Measurements from ENCODE around the gene CPD.

The CPD gene

GRCh38 chr17:30352240-30352814 is 26.4 kb upstream of the CPD start:
- FAIRE-seq (peak; percentile 86), DNase-seq (ENCODE audit: low spot score) (peak; percentile 60)

- DNase-seq (ENCODE audit: low spot score), result no peak
Measured at GRCh38 chr17:30354701-30355100, 24.0 kb upstream of the CPD start.

GRCh38 chr17:30357476-30357875 is 21.3 kb upstream of the CPD start:
- no peak for FAIRE-seq

More at GRCh38 chr17:30354701-30355100, 24.0 kb upstream of the CPD start:
- no peak for FAIRE-seq

DNA sequence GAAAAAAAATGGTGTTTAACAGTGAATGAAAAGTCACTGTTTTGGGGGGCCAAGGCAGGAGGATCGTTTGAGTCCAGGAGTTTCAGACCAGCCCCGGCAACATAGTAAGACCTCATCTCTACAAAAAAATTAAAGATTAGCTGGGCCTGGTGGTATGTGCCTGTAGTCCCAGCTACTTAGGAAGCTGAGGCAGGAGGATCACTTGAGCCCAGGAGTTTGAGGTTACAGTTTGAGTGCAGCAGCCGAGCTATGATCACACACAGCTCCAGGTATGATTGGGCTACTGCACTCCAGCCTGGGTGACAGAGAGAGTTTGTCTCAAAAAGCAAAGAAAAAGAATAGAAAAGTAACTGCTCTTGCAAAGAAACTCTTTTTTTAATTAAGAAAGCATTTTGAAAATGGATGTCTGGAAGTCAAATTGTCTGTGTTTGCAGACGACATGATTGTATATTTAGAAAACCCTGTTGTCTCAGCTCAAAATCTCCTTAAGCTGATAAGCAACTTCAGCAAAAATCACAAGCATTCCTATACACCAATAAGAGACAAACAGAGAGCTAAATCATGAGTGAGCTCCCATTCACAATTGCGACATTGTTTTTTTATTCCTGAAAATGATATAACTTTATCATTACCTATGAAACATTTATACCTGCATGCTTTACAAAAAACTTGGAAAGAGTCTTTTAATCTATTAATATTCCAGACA is 20.5 kb upstream of the CPD start:
- no peak for DNase-seq (ENCODE audit: low spot score)
- FAIRE-seq, result no peak

More at GRCh38 chr17:30357476-30357875, 21.3 kb upstream of the CPD start:
- DNase-seq (ENCODE audit: low spot score), result no peak

DNA sequence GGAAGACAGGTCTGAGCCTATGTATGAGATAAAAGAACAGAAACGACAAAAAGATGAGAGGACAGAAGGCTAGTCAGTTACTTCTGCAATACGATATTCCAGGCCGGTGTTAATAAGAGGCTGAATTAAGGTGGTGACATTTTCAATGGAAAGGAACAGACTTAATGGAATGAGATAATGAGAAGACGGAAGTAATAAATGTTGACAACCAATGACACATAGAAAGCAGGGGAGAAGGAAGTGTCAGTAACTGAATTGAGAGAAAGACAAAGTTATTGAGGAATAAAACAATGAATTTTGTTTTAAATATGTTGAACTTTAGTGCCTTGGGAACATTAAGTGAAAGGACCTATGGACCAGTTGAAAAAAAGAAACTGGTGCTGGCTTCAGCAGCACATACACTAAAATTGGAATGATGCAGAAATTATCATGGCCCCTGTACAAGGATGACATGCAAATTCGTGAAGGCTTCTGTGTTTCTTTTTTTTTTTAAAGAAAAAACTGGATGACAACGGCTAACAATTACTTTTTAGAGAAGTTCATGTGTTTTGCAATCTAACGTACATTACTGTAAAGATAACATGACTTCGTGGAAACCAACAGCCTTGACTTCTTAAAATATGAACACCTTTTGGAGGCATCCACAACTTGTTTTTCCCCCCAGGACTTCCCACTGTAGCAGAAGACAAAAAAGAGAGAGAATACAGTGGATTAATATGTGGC is 18.5 kb upstream of the CPD start:
- no peak for FAIRE-seq
- DNase-seq (ENCODE audit: low spot score), result no peak

- FAIRE-seq (no peak), DNase-seq (ENCODE audit: low spot score) (no peak)
Measured at GRCh38 chr17:30361766-30362279, 16.9 kb upstream of the CPD start.

GRCh38 chr17:30363715-30364202 is 15.0 kb upstream of the CPD start:
- peak; percentile 99 for DNase-seq (ENCODE audit: low spot score)
- peak; percentile 99 for FAIRE-seq

GRCh38 chr17:30366536-30366935 is 12.2 kb upstream of the CPD start:
- FAIRE-seq, result no peak

DNA sequence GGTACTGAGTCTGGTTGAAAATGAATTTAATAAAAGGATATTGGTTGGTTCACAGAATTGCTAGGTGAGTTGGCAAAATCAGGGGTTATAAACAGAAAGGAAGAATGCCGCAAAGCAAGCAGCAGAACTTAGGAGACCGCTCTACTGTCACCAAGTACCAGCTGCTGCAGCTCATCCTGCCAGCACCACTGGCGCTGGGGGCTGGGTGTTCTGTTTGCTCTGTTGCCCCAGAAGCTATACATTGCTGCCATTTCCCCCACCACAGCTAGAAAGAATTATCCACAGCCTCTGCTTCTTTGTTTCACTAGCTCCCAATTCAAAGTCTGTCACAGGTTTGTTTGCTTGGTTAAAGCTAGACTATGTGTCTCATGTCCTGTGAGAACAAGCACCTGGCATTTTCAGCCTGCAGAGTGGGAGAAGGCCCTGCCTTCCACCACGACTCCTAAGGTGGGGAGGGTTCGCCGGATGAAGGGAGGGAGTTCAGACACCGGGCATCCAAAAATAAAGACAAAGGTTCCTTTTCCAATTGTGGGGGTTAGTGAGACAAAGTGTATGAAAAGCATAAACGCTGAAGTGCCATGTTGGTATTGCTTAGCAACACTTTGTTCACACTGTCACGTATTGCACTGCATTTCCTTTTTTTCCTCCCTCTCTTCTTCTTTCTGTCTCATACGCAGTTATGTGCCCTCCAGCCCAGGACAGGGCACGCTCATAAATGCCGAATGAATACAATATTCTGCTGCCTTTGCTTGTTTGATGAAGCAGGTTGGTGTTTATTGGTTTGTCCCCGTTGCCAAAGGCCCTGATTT is 9.6 kb upstream of the CPD start:
- DNase-seq (ENCODE audit: low spot score), result no peak
- FAIRE-seq, result no peak

More at GRCh38 chr17:30366536-30366935, 12.2 kb upstream of the CPD start:
- no peak for DNase-seq (ENCODE audit: low spot score)

DNA sequence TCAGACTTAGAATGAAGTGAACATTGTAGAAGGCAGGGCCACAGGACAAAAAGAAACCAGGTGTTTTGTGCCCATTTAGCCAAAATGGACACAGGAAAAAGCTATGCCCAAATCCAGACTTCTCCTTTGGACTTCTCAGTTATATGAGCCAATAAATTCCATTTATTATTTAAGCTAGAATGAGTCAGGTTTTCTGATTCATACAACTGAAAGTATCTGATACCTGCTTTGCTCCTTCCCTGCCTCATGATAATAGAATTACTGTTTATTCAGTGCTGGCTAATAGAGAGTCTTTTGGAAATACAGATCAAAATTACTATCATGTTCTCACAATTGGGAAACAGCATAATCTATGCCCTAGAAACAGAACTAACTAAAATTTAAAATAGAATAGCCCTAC is 8.7 kb upstream of the CPD start:
- FAIRE-seq, result no peak
- no peak for DNase-seq (ENCODE audit: low spot score)

DNA sequence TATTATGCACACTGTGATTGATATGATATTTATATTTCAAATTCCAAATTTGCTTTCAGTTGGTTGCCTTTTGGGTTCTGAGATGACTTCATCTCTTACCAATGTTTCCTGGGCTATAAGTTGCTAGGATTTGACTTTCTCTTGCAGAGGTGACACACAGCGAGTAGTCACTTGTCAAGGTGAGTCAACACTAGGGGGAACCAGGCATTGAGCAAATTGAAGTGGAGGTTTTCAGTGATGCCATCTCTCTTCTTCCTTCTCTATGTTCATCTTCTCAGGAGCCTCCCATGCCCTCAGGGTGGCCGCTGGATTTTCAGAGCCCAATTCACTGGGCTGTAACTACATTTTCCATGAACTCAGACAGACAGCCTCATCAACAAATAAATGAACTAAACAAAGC is 6.0 kb upstream of the CPD start:
- FAIRE-seq, result peak; percentile 55
- peak; percentile 78 for DNase-seq (ENCODE audit: low spot score)

GRCh38 chr17:30375661-30376060 is 3.1 kb upstream of the CPD start:
- FAIRE-seq, result no peak
- DNase-seq (ENCODE audit: low spot score), result no peak

GRCh38 chr17:30376621-30377452 is 1.9 kb upstream of the CPD start:
- FAIRE-seq (no peak), DNase-seq (ENCODE audit: low spot score) (no peak)

GRCh38 chr17:30377574-30378240 is 1.0 kb upstream of the CPD start:
- DNase-seq (ENCODE audit: low spot score), result no peak
- no peak for FAIRE-seq

DNA sequence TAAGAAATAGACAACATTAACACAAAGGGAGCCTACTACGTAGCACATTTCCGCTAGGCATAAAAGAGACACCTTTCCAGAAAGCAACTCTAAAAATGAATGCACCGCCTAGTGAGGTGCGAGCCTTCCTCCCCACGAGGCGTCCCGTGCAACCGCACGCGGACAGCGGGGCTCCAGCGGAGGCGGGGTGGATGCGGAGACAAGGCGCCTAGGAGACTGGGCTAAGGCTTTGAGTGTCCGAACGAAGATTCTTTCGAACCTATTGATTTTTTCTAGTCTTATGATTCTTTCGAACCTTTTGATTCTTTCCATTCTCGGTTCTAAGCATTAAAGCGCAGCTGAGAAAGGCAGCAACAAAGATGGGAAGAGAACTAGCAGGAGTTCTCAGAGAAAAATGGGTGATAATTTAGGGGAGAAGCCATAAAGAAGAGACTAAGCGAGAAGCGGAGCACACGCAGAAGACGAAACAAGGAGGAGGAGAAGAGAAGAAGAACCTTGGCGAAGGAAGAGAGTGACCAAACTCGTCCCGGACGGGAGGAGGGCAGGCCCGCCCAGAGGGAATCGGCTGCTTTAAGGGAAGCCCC is 394 bp upstream of the CPD start:
- DNase-seq (ENCODE audit: low spot score) (no peak), FAIRE-seq (peak; percentile 26)

- FAIRE-seq (no peak), DNase-seq (ENCODE audit: low spot score) (no peak)
Measured at GRCh38 chr17:30379303-30379902, 676 bp downstream of the CPD start.

DNA sequence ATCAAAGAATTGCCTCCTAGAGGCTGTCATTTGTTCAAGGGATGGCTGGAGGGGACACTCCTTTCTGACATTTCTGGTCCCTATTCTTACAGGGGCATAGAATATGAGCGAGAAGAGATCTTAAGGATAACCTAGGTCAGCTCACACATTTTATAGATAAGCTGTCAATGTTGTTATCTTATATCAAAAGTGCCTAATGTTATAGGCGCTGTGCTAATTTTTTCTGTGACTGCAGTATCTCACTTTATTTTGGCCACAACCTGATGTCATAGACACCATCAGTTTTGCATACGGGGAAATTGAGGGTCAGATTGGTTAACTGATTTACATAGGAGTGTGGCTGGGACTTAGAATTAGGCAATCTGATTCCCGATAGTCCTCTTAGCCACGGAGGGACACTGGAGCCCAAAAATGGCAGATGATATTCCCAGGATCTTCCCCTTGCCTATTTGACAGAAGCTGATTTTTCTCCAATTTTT is 1.2 kb downstream of the CPD start:
- FAIRE-seq (no peak), DNase-seq (ENCODE audit: low spot score) (no peak)

GRCh38 chr17:30380643-30381339 is 2.1 kb downstream of the CPD start:
- DNase-seq (ENCODE audit: low spot score), result no peak
- FAIRE-seq, result no peak
